GM23338 (cell line): Measurements from ENCODE around the gene ATF6. TPM values are rescaled to one million over a fixed set of nuclear protein-coding genes. Genes with fewer than 3 reads are reported as not detected.

ENCODE experiments used
- ATAC-seq: fragments of 200-7000 bp; cut with Tn5 transposase; 3 replicates; pipeline ENCODE4 v1.9.1; 2020
- DNase-seq: peaks from one replicate; pipeline ENCODE4 v3.0.0-alpha.2; 2015; ENCODE audit warnings: low spot score
- H2AFZ ChIP-seq: fragments of 200-600 bp; sonication (generic); 2 replicates; pipeline ENCODE4 v1.8.0; 2016; ENCODE audit warnings: antibody characterized with exemption, mild to moderate bottlenecking, moderate library complexity
- H3F3A ChIP-seq: fragments of 200-600 bp; sonication (generic); replicated peaks from 2 replicates; pipeline ENCODE4 v1.8.0; 2017; ENCODE audit warnings: antibody characterized with exemption, mixed run types, low read depth
- H3K27ac ChIP-seq: fragments of 200-600 bp; sonication (generic); 2 replicates; pipeline ENCODE4 v1.6.1; 2016; ENCODE audit warnings: low read depth
- H3K27me3 ChIP-seq: fragments of 200-600 bp; sonication (generic); 2 replicates; pipeline ENCODE4 v1.8.0; 2016; ENCODE audit warnings: mild to moderate bottlenecking, mixed run types, moderate library complexity; ENCODE audit not compliant: insufficient read depth
- H3K36me3 ChIP-seq: fragments of 200-600 bp; sonication (generic); 2 replicates; pipeline ENCODE4 v1.8.0; 2016; ENCODE audit warnings: mild to moderate bottlenecking; ENCODE audit not compliant: insufficient read depth
- H3K4me1 ChIP-seq: fragments of 200-600 bp; sonication (generic); 2 replicates; pipeline ENCODE4 v1.8.0; 2016; ENCODE audit warnings: mild to moderate bottlenecking, moderate library complexity; ENCODE audit not compliant: insufficient read depth
- H3K4me2 ChIP-seq: fragments of 200-600 bp; sonication (generic); 2 replicates; pipeline ENCODE4 v1.7.1; 2017; ENCODE audit warnings: mixed run types
- H3K4me3 ChIP-seq: fragments of 200-600 bp; sonication (generic); 2 replicates; pipeline ENCODE4 v1.6.1; 2016; ENCODE audit warnings: mixed run types
- H3K79me2 ChIP-seq: fragments of 200-600 bp; sonication (generic); replicated peaks from 2 replicates; pipeline ENCODE4 v1.8.0; 2017; ENCODE audit warnings: mild to moderate bottlenecking; ENCODE audit not compliant: insufficient read depth
- H3K9me2 ChIP-seq: fragments of 200-600 bp; sonication (generic); 2 replicates; pipeline ENCODE4 v1.8.0; 2017; ENCODE audit not compliant: insufficient read depth
- H4K20me1 ChIP-seq: fragments of 200-600 bp; sonication (generic); replicated peaks from 2 replicates; pipeline ENCODE4 v1.8.0; 2017; ENCODE audit warnings: mild to moderate bottlenecking; ENCODE audit not compliant: insufficient read depth
- H3K27ac Mint-ChIP-seq: 2 replicates; pipeline ENCODE4 v1.8.0; 2020; ENCODE audit warnings: inconsistent platforms, mild to moderate bottlenecking, moderate library complexity, mixed read lengths
- H3K27me3 Mint-ChIP-seq: 3 replicates; pipeline ENCODE4 v1.8.0; 2022; ENCODE audit warnings: low read depth, mild to moderate bottlenecking, moderate library complexity, mixed read lengths, inconsistent platforms; ENCODE audit not compliant: insufficient read depth, poor library complexity
- H3K36me3 Mint-ChIP-seq: 3 replicates; pipeline ENCODE4 v1.8.0; 2021; ENCODE audit warnings: low read depth, mild to moderate bottlenecking, inconsistent platforms, moderate library complexity, mixed read lengths
- H3K4me1 Mint-ChIP-seq: 3 replicates; pipeline ENCODE4 v1.8.0; 2020; ENCODE audit warnings: mild to moderate bottlenecking, inconsistent platforms, mixed read lengths
- H3K4me3 Mint-ChIP-seq: 3 replicates; pipeline ENCODE4 v1.8.0; 2021; ENCODE audit warnings: moderate library complexity, mild to moderate bottlenecking, inconsistent platforms, mixed read lengths
- H3K9me3 Mint-ChIP-seq: 3 replicates; pipeline ENCODE4 v1.8.0; 2020; ENCODE audit warnings: moderate library complexity, mild to moderate bottlenecking, inconsistent platforms, mixed read lengths
- CREB1 ChIP-seq: fragments of 250-450 bp; sonication (Bioruptor Pico); IDR thresholded peaks from 2 replicates; pipeline ENCODE4 v1.5.0; 2020; ENCODE audit warnings: low read depth, mild to moderate bottlenecking, moderate library complexity
- EZH2 ChIP-seq: fragments of 200-600 bp; sonication (generic); IDR thresholded peaks from one replicate; pipeline ENCODE4 v1.8.0; 2017; ENCODE audit warnings: antibody characterized with exemption, mild to moderate bottlenecking, low read depth; ENCODE audit not compliant: unreplicated experiment
- EZH2phosphoT487 ChIP-seq: fragments of 200-600 bp; sonication (generic); IDR thresholded peaks from one replicate; pipeline ENCODE4 v1.8.1; 2018; ENCODE audit warnings: antibody characterized with exemption; ENCODE audit not compliant: unreplicated experiment
- JUNB ChIP-seq: IDR thresholded peaks from one replicate; pipeline ENCODE4 v1.6.1; 2016; ENCODE audit warnings: antibody characterized with exemption; ENCODE audit not compliant: unreplicated experiment
- NANOG ChIP-seq: IDR thresholded peaks from 2 replicates; pipeline ENCODE4 v1.6.1; 2016; ENCODE audit warnings: antibody characterized with exemption, borderline replicate concordance
- POLR2AphosphoS5 ChIP-seq: IDR thresholded peaks from 2 replicates; pipeline ENCODE4 v1.6.1; 2016; ENCODE audit warnings: antibody characterized with exemption, low read depth
- STAT1 ChIP-seq: IDR thresholded peaks from one replicate; pipeline ENCODE4 v1.6.1; 2016; ENCODE audit warnings: antibody characterized with exemption; ENCODE audit not compliant: unreplicated experiment
- ZNF114 ChIP-seq: fragments of 250-450 bp; sonication (Bioruptor Pico); IDR thresholded peaks from 2 replicates; pipeline ENCODE4 v1.5.0; 2020; ENCODE audit warnings: mild to moderate bottlenecking, moderate library complexity
- ZNF331 ChIP-seq: fragments of 250-450 bp; sonication (Bioruptor Pico); IDR thresholded peaks from 2 replicates; pipeline ENCODE4 v1.5.0; 2020; ENCODE audit warnings: low read depth, mild to moderate bottlenecking, moderate library complexity
- polyA plus RNA-seq: library from polyadenylated mRNA; unstranded; fragments of >200 nt; fragmentation: Nextera tagmentation; extraction: Ambion mirVana; gene quantifications from 2 replicates; pipeline ENCODE4 v1.2.1, GENCODE V29; 2016
- total RNA-seq: library from RNA; depleted of rRNA; stranded (reverse); fragments of >200 nt; shearing (Covaris generic); gene quantifications from 2 replicates; pipeline ENCODE4 v1.2.3, GENCODE V29; 2014
- TF ChIP-seq, protein P1 (sequence below), 2 experiments: fragments of 200-600 bp in 1 of 2; sonication (generic) in 1 of 2; conservative IDR thresholded peaks; 2 replicates each; pipeline versions ENCODE4 v1.5.1 to v1.6.1; 2016 to 2017; ENCODE audit warnings: antibody characterized with exemption in 2 of 2, low read depth in 2 of 2, mild to moderate bottlenecking in 2 of 2, moderate library complexity in 1 of 2
- TF ChIP-seq, protein P2 (sequence below): IDR thresholded peaks from one replicate; pipeline ENCODE4 v1.6.1; 2018; ENCODE audit warnings: antibody characterized with exemption; ENCODE audit not compliant: unreplicated experiment
- TF ChIP-seq, protein P3 (sequence below): IDR thresholded peaks from 2 replicates; pipeline ENCODE4 v1.6.1; 2016; ENCODE audit warnings: antibody characterized with exemption

Gene ATF6
- total and polyA plus RNA-seq, 2 experiments from 2014 or later, result 5.0 to 13.5 TPM

DNA sequence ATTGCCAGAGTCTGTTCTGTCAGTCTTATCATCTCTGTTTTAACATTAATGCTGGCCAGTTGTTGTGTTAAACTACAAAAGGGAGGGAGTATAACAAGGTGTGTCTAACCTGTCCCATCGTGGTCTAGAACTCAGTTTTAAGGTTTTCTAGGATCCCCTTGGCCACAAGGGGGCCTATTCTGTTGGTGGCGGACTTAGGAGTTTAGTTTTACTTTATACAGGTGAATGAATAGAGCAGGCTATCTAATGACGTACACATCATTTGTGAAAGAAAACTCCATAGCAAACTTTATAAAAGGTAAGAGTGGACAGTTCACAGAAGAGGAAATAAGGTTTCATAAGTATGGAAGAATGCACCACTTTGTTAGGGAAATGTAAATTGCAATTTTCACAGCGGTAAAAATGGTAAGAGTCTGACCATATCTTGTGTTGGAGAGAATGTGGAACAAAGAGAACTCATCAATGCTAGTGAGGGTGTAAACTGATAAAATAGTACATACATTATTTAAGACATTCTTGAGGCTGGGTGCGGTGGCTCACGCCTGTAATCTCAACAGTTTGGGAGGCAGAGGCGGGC lies 2.5 kb upstream of the ATF6 start:
- ATAC-seq (peak; percentile 45), DNase-seq (peak; percentile 71)
- H3K4me1 ChIP-seq, result 0 out of 2 replicates have a peak, but pooled peaks cover 4% of the 10 kb centered on the region
- H3F3A ChIP-seq, result 0 out of 2 replicates have a peak, but pooled peaks cover 3% of the 10 kb centered on the region
- H3K27ac ChIP-seq, result no peak overlapping the region
- no peaks in the 10 kb centered on the region; the same call in 1 of the 2 replicates for H3K36me3 ChIP-seq
- Mint-ChIP-seq H3K4me1 (0 out of 3 replicates have a peak, but pooled peaks cover 2% of the 10 kb centered on the region), H3K36me3 (peaks cover 7% of the 10 kb centered on the region), H3K27ac (no peak overlapping the region), H3K4me3 (peak overlapping the region; percentile 44; the same call in 2 of the 3 replicates), H3K27me3 (peaks cover 15% of the 10 kb centered on the region), H3K9me3 (no peaks in the 10 kb centered on the region)
- no peaks in the 10 kb centered on the region for H3K27me3 ChIP-seq
- no peaks in the 10 kb centered on the region for H3K79me2 ChIP-seq
- TF ChIP-seq STAT1, result no peak
- TF ChIP-seq, protein P1, sequence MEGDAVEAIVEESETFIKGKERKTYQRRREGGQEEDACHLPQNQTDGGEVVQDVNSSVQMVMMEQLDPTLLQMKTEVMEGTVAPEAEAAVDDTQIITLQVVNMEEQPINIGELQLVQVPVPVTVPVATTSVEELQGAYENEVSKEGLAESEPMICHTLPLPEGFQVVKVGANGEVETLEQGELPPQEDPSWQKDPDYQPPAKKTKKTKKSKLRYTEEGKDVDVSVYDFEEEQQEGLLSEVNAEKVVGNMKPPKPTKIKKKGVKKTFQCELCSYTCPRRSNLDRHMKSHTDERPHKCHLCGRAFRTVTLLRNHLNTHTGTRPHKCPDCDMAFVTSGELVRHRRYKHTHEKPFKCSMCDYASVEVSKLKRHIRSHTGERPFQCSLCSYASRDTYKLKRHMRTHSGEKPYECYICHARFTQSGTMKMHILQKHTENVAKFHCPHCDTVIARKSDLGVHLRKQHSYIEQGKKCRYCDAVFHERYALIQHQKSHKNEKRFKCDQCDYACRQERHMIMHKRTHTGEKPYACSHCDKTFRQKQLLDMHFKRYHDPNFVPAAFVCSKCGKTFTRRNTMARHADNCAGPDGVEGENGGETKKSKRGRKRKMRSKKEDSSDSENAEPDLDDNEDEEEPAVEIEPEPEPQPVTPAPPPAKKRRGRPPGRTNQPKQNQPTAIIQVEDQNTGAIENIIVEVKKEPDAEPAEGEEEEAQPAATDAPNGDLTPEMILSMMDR (conservative IDR thresholded peaks at IDR 0.05; ENCODE audit: low read depth in 2 of 2), result peak; percentile 66 to 84
- H4K20me1 ChIP-seq, result no peaks in the 10 kb centered on the region
- H2AFZ ChIP-seq, result no peak overlapping the region
- H3K4me3 ChIP-seq, result no peak overlapping the region
- no peak overlapping the region for H3K4me2 ChIP-seq
- no peaks in the 10 kb centered on the region for H3K9me2 ChIP-seq

DNA sequence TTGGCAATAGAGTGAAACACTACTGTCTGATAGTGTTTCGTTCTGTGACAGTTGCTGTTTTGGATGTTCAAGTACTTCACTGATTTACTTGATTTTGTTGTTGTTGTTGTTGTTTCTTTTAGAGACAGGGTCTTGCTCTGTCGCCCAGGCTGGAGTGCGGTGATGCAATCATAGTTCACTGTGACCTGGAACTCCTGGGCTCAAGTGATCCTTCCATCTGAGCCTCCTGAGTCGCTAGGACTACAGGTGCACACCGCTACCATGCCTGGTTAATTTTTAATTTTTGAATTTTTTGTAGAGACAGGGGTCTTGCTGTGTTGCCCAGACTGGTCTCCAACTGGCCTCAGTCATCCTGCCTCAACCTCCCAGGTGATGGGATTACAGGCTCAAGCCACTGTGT lies 2.3 kb downstream of the ATF6 start:
- no peaks in the 10 kb centered on the region for H3K9me3 Mint-ChIP-seq
- Histone ChIP-seq H2AFZ (no peak overlapping the region), H3K27me3 (no peaks in the 10 kb centered on the region), H3F3A (0 out of 2 replicates have a peak, but pooled peaks cover 3% of the 10 kb centered on the region), H3K79me2 (peaks cover 9% of the 10 kb centered on the region; the same call in 1 of the 2 replicates), H3K27ac (no peak overlapping the region), H3K36me3 (no peaks in the 10 kb centered on the region), H3K4me3 (no peak overlapping the region), H3K9me2 (no peaks in the 10 kb centered on the region), H4K20me1 (no peaks in the 10 kb centered on the region), H3K4me2 (no peak overlapping the region), H3K4me1 (0 out of 2 replicates have a peak, but pooled peaks cover 4% of the 10 kb centered on the region)
- no peak for ATAC-seq
- DNase-seq, result no peak
- peaks cover 9% of the 10 kb centered on the region for H3K27me3 Mint-ChIP-seq
- H3K4me1 Mint-ChIP-seq, result peaks cover 5% of the 10 kb centered on the region; the same call in 1 of the 3 replicates
- TF ChIP-seq POLR2AphosphoS5, result no peak
- TF ChIP-seq, protein P1 (conservative IDR thresholded peaks at IDR 0.05; ENCODE audit: low read depth in 2 of 2), result no peak
- TF ChIP-seq NANOG, result no peak
- TF ChIP-seq EZH2, result no peak
- no peak for TF ChIP-seq JUNB
- no peak for TF ChIP-seq STAT1
- TF ChIP-seq, protein P2, sequence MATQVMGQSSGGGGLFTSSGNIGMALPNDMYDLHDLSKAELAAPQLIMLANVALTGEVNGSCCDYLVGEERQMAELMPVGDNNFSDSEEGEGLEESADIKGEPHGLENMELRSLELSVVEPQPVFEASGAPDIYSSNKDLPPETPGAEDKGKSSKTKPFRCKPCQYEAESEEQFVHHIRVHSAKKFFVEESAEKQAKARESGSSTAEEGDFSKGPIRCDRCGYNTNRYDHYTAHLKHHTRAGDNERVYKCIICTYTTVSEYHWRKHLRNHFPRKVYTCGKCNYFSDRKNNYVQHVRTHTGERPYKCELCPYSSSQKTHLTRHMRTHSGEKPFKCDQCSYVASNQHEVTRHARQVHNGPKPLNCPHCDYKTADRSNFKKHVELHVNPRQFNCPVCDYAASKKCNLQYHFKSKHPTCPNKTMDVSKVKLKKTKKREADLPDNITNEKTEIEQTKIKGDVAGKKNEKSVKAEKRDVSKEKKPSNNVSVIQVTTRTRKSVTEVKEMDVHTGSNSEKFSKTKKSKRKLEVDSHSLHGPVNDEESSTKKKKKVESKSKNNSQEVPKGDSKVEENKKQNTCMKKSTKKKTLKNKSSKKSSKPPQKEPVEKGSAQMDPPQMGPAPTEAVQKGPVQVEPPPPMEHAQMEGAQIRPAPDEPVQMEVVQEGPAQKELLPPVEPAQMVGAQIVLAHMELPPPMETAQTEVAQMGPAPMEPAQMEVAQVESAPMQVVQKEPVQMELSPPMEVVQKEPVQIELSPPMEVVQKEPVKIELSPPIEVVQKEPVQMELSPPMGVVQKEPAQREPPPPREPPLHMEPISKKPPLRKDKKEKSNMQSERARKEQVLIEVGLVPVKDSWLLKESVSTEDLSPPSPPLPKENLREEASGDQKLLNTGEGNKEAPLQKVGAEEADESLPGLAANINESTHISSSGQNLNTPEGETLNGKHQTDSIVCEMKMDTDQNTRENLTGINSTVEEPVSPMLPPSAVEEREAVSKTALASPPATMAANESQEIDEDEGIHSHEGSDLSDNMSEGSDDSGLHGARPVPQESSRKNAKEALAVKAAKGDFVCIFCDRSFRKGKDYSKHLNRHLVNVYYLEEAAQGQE, result no peak
- TF ChIP-seq, protein P3, sequence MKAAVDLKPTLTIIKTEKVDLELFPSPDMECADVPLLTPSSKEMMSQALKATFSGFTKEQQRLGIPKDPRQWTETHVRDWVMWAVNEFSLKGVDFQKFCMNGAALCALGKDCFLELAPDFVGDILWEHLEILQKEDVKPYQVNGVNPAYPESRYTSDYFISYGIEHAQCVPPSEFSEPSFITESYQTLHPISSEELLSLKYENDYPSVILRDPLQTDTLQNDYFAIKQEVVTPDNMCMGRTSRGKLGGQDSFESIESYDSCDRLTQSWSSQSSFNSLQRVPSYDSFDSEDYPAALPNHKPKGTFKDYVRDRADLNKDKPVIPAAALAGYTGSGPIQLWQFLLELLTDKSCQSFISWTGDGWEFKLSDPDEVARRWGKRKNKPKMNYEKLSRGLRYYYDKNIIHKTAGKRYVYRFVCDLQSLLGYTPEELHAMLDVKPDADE, result no peak
- TF ChIP-seq ZNF114 (CRISPR knock-in tag), result no peak
- no peak for TF ChIP-seq CREB1 (CRISPR knock-in tag)
- no peak for TF ChIP-seq ZNF331 (CRISPR knock-in tag)
- TF ChIP-seq EZH2phosphoT487, result no peak
- H3K4me3 Mint-ChIP-seq, result no peak overlapping the region
- no peak overlapping the region for H3K27ac Mint-ChIP-seq
- no peaks in the 10 kb centered on the region for H3K36me3 Mint-ChIP-seq
